Activated T-helper 2 cell treated with anti-CD3 and anti-CD28 coated beads, Interferon-gamma antibody, Interleukin-2, Interleukin-4, amounts not matched to agents 10 μg/mL and 5 μg/mL and 100 μg/mL, durations not matched to agents 14 hours and 24 hours and 36 hours (primary cell): ENCODE results near the gene HMCN2. TPM values are rescaled to one million over a fixed set of nuclear protein-coding genes. Genes with fewer than 3 reads are reported as not detected.

ENCODE experiments used
- DNase-seq: peaks from one replicate; pipeline ENCODE4 v3.0.0; 2021; ENCODE audit warnings: low spot score
- H3K27ac Mint-ChIP-seq: one replicate; pipeline ENCODE4 v1.8.0; 2021; ENCODE audit warnings: mixed read lengths
- H3K27me3 Mint-ChIP-seq: one replicate; pipeline ENCODE4 v1.8.0; 2021; ENCODE audit warnings: low read depth, mixed read lengths
- H3K36me3 Mint-ChIP-seq: one replicate; pipeline ENCODE4 v1.8.0; 2021; ENCODE audit warnings: low read depth, mixed read lengths
- H3K4me1 Mint-ChIP-seq: one replicate; pipeline ENCODE4 v1.8.0; 2021; ENCODE audit warnings: low read depth, mixed read lengths
- H3K4me3 Mint-ChIP-seq: one replicate; pipeline ENCODE4 v1.8.0; 2021; ENCODE audit warnings: low read depth, mild to moderate bottlenecking, moderate library complexity, mixed read lengths
- H3K9me3 Mint-ChIP-seq: one replicate; pipeline ENCODE4 v1.8.0; 2021; ENCODE audit warnings: mixed read lengths
- intact Hi-C: fragments of 100-400 bp; cut with micrococcal nuclease; formaldehyde crosslinking; loops from one replicate; pipeline ENCODE4 v1.15.1; 2023
- total RNA-seq: library from RNA; stranded (reverse); gene quantifications from 2 replicates; pipeline ENCODE4 v1.2.3, GENCODE V29; 2022

HMCN2 gene
- total RNA-seq, 1 donor from 2014 or later, result not detected

DNA sequence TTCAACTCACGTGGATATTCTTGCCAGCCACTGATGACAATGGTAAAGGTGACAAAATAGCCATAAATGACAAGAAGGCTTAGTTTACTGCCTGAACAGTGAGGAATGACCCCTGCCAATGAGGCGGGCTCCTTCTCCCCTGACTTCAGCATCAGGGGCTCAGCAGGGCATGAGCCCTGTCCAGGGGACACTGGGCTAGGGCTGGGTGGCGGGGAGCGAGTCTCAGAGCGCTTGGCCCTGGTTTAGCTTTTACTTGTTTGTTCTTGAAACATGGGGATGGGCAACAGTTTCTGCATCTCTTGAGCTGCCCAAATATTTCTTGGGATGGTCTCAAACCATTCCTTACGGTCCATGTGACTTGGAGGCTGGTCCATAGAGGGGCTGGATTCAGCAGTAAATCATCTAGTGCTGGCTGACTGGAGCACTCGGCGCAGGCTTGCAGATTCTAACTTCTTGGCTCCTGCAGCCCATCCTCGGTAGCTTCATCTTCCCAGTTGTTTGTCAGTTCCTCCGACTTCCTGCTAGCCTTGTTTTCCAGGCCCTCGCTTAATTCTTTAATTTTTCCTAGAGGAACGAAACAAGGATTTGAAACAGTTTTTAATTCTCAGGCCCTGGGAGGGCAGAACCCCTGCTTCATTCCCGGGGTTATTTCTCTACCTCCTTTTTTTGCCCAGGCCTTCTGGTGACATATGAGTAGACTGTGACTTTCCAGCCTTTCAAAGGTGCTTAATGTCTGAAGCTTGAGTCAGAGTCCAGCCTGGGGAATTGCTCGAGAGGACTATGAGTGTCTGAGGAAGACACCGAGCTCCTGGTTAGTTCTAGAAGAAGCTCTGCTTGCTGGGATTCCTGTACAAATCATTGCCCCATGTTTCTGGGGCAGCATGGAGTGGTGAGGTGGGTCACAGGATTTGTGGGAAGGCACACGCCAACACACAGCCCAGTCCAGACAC lies 4.5 kb upstream of the HMCN2 start:
- H3K27me3 Mint-ChIP-seq, result peaks cover 46% of the 10 kb centered on the region
- H3K4me1 Mint-ChIP-seq, result no peaks in the 10 kb centered on the region
- intact Hi-C loops, result no loop called here
- no peaks in the 10 kb centered on the region for H3K36me3 Mint-ChIP-seq
- H3K27ac Mint-ChIP-seq, result no peak overlapping the region
- no peak for DNase-seq
- H3K4me3 Mint-ChIP-seq, result no peak overlapping the region
- no peaks in the 10 kb centered on the region for H3K9me3 Mint-ChIP-seq

DNA sequence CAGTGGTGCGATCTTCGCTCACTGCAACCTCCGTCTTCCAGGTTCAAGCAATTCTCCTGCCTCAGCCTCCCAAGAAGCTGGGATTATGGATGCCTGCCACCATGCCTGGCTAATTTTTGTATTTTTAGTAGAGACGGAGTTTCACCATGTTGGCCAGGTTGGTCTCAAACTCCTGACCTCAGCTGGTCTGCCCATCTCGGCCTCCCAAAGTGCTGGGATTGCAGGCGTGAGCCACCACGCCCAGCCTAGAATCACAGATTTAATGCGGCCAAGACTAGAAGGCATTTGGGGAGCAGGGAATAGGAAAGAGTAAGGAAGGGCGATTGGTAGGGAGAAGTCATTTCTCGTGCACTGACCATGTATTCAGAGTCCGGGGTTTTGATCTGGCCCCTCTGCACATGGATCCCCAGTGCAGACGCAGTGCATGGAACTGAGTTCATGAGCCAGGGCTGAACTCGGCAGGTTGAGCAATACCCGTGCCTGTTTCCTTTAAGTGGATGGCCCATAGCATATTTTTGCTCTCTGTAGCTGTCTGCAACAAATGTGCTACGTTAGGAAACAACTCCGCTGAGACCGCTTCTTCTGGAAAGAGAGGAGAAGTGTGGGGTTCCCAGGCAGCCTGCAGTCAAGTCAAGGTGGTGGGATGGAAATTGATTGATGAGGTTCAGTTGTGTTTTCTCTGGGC lies 3.4 kb upstream of the HMCN2 start:
- intact Hi-C loops, result no loop called here
- Mint-ChIP-seq H3K27me3 (peaks cover 55% of the 10 kb centered on the region), H3K4me3 (no peak overlapping the region), H3K36me3 (no peaks in the 10 kb centered on the region), H3K27ac (no peak overlapping the region), H3K9me3 (no peaks in the 10 kb centered on the region), H3K4me1 (no peaks in the 10 kb centered on the region)
- DNase-seq, result no peak

DNA sequence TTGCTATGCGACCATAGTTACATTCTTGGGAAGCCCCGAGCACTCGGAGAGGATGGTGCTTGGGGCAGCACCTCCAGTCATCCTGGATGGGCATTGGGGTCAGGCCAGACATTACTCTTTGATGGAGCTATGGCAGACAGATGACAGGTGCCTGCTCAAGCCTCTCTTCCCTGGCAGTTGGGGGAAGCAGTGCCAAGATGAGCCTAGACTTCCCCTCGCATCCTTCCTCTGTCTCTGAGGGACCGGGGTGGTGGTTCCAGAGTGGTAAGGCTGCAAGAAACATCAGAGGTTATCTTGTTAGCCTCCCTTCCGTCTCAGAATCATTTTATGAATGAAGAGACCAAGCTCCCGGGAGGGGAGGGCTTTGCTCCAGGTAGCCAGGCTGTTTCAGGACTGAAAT lies 2.8 kb upstream of the HMCN2 start:
- no peaks in the 10 kb centered on the region for H3K9me3 Mint-ChIP-seq
- H3K4me3 Mint-ChIP-seq, result no peak overlapping the region
- H3K36me3 Mint-ChIP-seq, result no peaks in the 10 kb centered on the region
- no peak for DNase-seq
- H3K27ac Mint-ChIP-seq, result no peak overlapping the region
- H3K4me1 Mint-ChIP-seq, result no peaks in the 10 kb centered on the region
- peaks cover 57% of the 10 kb centered on the region for H3K27me3 Mint-ChIP-seq
- intact Hi-C loops, result no loop called here

GRCh38 chr9:130263601-130264413 lies 1.8 kb upstream of the HMCN2 start:
- no peak for DNase-seq
- Mint-ChIP-seq H3K9me3 (no peaks in the 10 kb centered on the region), H3K36me3 (no peaks in the 10 kb centered on the region), H3K27me3 (peaks cover 65% of the 10 kb centered on the region), H3K4me3 (no peak overlapping the region), H3K4me1 (no peaks in the 10 kb centered on the region), H3K27ac (no peak overlapping the region)
- intact Hi-C loops, result no loop called here

DNA sequence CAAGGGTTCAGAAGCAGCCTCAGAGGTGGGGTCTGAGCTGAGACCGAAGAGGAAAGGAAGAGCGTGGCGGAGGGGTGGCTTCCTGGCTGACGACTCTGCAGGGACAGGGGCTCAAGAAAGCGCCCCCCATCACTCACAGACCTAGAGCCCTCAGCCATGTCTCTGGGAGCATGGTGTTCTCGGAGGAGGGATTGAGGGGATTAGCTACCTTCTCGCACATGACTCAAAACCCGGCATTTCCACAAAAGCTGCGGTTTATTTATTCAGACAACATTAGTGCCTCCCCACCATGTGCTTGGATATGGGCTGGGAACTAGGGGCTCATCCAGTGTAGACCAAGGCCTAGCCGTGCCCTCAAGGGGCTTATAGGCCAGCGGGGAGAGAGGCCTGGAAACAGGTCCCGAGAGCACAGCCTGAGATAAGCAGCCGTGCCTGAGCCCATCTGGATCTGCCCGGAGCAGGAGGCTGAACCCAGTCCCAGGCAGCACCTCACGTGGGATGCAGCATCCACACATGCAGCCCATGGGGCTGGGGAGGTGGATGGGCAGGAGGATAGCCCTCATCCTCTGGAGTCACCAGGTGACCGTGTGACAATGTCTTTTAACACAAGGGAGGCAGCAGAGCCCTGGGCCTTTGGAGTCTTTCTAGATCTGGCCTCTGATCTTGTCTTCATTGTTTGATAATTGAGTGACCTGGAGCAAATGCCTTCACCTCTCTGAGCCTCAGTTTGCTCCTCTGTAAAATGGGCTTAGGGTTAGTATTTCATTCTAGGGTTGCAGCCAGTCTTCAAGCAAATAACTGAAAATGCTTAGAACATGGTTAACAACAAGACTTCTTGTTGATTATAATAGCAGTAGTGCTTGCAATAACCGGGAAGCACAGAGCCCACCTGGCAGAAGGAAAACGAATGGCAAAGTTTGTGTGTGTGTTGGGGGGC lies 878 bp upstream of the HMCN2 start:
- no peak for DNase-seq
- peaks cover 68% of the 10 kb centered on the region for H3K27me3 Mint-ChIP-seq
- intact Hi-C loops, result no loop called here
- no peaks in the 10 kb centered on the region for H3K9me3 Mint-ChIP-seq
- H3K4me3 Mint-ChIP-seq, result no peak overlapping the region
- H3K36me3 Mint-ChIP-seq, result no peaks in the 10 kb centered on the region
- H3K27ac Mint-ChIP-seq, result no peak overlapping the region
- H3K4me1 Mint-ChIP-seq, result no peaks in the 10 kb centered on the region

- H3K27ac Mint-ChIP-seq, result no peak overlapping the region
- no peak for DNase-seq
- no peaks in the 10 kb centered on the region for H3K36me3 Mint-ChIP-seq
- H3K27me3 Mint-ChIP-seq, result peaks cover 62% of the 10 kb centered on the region
- H3K4me3 Mint-ChIP-seq, result no peak overlapping the region
- no peaks in the 10 kb centered on the region for H3K9me3 Mint-ChIP-seq
- H3K4me1 Mint-ChIP-seq, result no peaks in the 10 kb centered on the region
- intact Hi-C loops, result no loop called here
Observed at GRCh38 chr9:130266236-130267098, 907 bp downstream of the HMCN2 start.

- DNase-seq, result no peak
- Mint-ChIP-seq H3K27ac (no peak overlapping the region), H3K4me3 (no peak overlapping the region), H3K9me3 (no peaks in the 10 kb centered on the region), H3K36me3 (no peaks in the 10 kb centered on the region), H3K4me1 (no peaks in the 10 kb centered on the region), H3K27me3 (peaks cover 58% of the 10 kb centered on the region)
- intact Hi-C loops, result no loop called here
Observed at GRCh38 chr9:130267930-130268329, 2.4 kb downstream of the HMCN2 start.

- Mint-ChIP-seq H3K4me3 (no peak overlapping the region), H3K27ac (no peak overlapping the region), H3K36me3 (no peaks in the 10 kb centered on the region), H3K27me3 (peaks cover 52% of the 10 kb centered on the region), H3K4me1 (no peaks in the 10 kb centered on the region), H3K9me3 (no peaks in the 10 kb centered on the region)
- no peak for DNase-seq
- intact Hi-C loops, result no loop called here
Observed at GRCh38 chr9:130268521-130269211, 3.1 kb downstream of the HMCN2 start.

GRCh38 chr9:130271473-130271872 lies 5.9 kb downstream of the HMCN2 start:
- DNase-seq, result no peak
- Mint-ChIP-seq H3K27me3 (peaks cover 36% of the 10 kb centered on the region), H3K4me3 (no peak overlapping the region), H3K27ac (no peak overlapping the region), H3K9me3 (no peaks in the 10 kb centered on the region), H3K4me1 (no peaks in the 10 kb centered on the region), H3K36me3 (no peaks in the 10 kb centered on the region)
- intact Hi-C loops, result no loop called here

DNA sequence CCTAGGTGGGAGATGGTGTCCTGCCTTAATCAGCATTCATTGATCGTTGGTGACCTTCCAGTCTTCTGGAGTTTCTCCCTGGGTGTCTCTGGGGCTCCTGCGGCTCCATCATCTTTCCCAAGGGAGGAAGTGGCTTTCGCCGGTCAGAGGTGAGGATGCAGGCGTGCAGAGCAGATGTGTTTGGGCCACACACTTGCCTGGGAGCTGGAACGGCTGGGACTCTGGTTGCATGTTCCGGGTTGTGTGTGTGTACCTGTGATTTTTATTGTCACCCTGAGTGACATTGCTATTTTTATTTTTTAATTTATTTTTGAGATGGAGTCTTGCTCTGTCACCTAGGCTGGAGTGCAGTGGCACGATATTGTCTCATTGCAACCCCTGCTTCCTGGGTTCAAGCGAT lies 9.6 kb downstream of the HMCN2 start:
- no peak for DNase-seq
- no peaks in the 10 kb centered on the region for H3K4me1 Mint-ChIP-seq
- H3K4me3 Mint-ChIP-seq, result no peak overlapping the region
- no peaks in the 10 kb centered on the region for H3K36me3 Mint-ChIP-seq
- intact Hi-C loops, result no loop called here
- H3K27ac Mint-ChIP-seq, result no peak overlapping the region
- H3K27me3 Mint-ChIP-seq, result peaks cover 11% of the 10 kb centered on the region
- H3K9me3 Mint-ChIP-seq, result no peaks in the 10 kb centered on the region

DNA sequence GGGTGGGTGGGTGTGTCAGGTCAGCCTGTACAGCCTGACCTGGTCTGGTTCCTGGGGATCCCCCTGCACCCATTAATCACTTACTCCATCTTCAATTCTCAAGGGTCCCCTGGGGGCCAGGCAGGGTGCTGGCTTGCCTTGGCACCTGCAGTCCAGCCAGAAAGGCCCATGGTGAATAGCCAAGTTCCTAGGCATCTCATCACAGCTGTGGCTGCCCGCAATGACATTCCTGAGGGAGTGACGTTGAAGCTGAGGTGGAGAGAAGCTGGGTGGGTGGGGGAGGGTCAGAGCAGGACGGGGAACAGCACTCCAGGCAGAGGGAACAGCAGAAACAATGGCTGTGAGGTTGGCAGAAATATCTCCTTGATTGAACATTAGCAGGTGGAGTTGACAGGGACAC lies 10.6 kb downstream of the HMCN2 start:
- Mint-ChIP-seq H3K27me3 (peaks cover 8% of the 10 kb centered on the region), H3K9me3 (no peaks in the 10 kb centered on the region), H3K27ac (no peak overlapping the region), H3K36me3 (no peaks in the 10 kb centered on the region), H3K4me3 (no peak overlapping the region), H3K4me1 (no peaks in the 10 kb centered on the region)
- DNase-seq, result no peak
- intact Hi-C loops, result no loop called here
